Measurements from ENCODE around the gene PLEKHM3. TPM values are rescaled to one million over a fixed set of nuclear protein-coding genes. Genes with fewer than 3 reads are reported as not detected.
A peak's percentile ranks its signal among the peaks of the same experiment; 100 is the strongest.

Gene PLEKHM3
- total RNA-seq, 6 experiments from 2014 or later, result 4.4 to 13.4 (median 8.9) TPM

- TF ChIP-seq CTCF (IDR thresholded peaks at IDR 0.05), result peak; percentile 59 to 79 (median 64)
- TF ChIP-seq POLR2A (IDR thresholded peaks at IDR 0.05), result no peak
- peak; percentile 42 to 72 (median 61) for DNase-seq
- Histone ChIP-seq H3K4me1 (no peaks in the 10 kb centered on the region), H3K27me3 (no peaks in the 10 kb centered on the region), H3K4me3 (no peak overlapping the region), H3K27ac (peak overlapping the region in 2 of 3 donors; percentile 12 to 25), H3K36me3 (no peaks in the 10 kb centered on the region), H3K9me3 (no peaks in the 10 kb centered on the region)
- intact Hi-C loops (cut with DNase I), result loop anchor here (10.0 kb wide), 1 partner anchor 289 kb away; no protein-coding TSS in a partner anchor
- WGBS (ENCODE audit: insufficient coverage, low coverage, low lambda C conversion rate, missing lambda C conversion rate), result 21% methylated on average over 4 of the region's 4 CpGs
- peak; percentile 97 to 99 (median 98) for ATAC-seq
Observed at GRCh38 chr2:208033701-208034502, 8.6 kb upstream of the PLEKHM3 start.

GRCh38 chr2:208031608-208032019 lies 6.3 kb upstream of the PLEKHM3 start:
- Histone ChIP-seq H3K4me1 (no peaks in the 10 kb centered on the region), H3K9me3 (no peaks in the 10 kb centered on the region), H3K4me3 (no peak overlapping the region), H3K36me3 (no peaks in the 10 kb centered on the region), H3K27ac (no peak overlapping the region), H3K27me3 (no peaks in the 10 kb centered on the region)
- DNase-seq (no peak), ATAC-seq (no peak)
- 18% methylated on average over 7 of the region's 7 CpGs for WGBS (ENCODE audit: insufficient coverage, low coverage, low lambda C conversion rate, missing lambda C conversion rate)
- intact Hi-C loops (cut with DNase I), result loop anchor here (10.0 kb wide), 1 partner anchor 287 kb away; no protein-coding TSS in a partner anchor
- no peak for TF ChIP-seq CTCF (IDR thresholded peaks at IDR 0.05)
- no peak for TF ChIP-seq POLR2A (IDR thresholded peaks at IDR 0.05)

- WGBS (ENCODE audit: insufficient coverage, low coverage, low lambda C conversion rate, missing lambda C conversion rate), result 41% methylated on average over 6 of the region's 10 CpGs
- Histone ChIP-seq H3K36me3 (no peaks in the 10 kb centered on the region), H3K27me3 (no peaks in the 10 kb centered on the region), H3K9me3 (no peaks in the 10 kb centered on the region), H3K4me1 (peaks cover 0 to 9% (median 0%) of the 10 kb centered on the region in 4 donors), H3K27ac (peak overlapping the region; percentile 51 to 81 (median 69)), H3K4me3 (peak overlapping the region; percentile 71 to 95 (median 73))
- intact Hi-C loops (cut with DNase I), result no loop called here
- ATAC-seq, result no peak
- DNase-seq, result no peak
- no peak for TF ChIP-seq CTCF (IDR thresholded peaks at IDR 0.05)
- TF ChIP-seq POLR2A (IDR thresholded peaks at IDR 0.05), result no peak
Observed at GRCh38 chr2:208025814-208026184, 472 bp upstream of the PLEKHM3 start.

- intact Hi-C loops (cut with DNase I), result no loop called here
- no peak overlapping the region for H3K27ac ChIP-seq
Observed at GRCh38 chr2:208024091-208024490, 1.2 kb downstream of the PLEKHM3 start.

More at GRCh38 chr2:208024091-208024490, 1.2 kb downstream of the PLEKHM3 start:
- Histone ChIP-seq H3K36me3 (no peaks in the 10 kb centered on the region), H3K9me3 (no peaks in the 10 kb centered on the region), H3K4me3 (no peak overlapping the region), H3K4me1 (peaks cover 0 to 9% (median 0%) of the 10 kb centered on the region in 4 donors), H3K27me3 (no peaks in the 10 kb centered on the region)
- ATAC-seq (no peak), DNase-seq (no peak)
- 83% methylated on average over 3 of the region's 3 CpGs for WGBS (ENCODE audit: insufficient coverage, low coverage, low lambda C conversion rate, missing lambda C conversion rate)
- TF ChIP-seq CTCF (IDR thresholded peaks at IDR 0.05), result no peak
- TF ChIP-seq POLR2A (IDR thresholded peaks at IDR 0.05), result no peak

Measured in right lobe of liver (tissue), 6 donors.